SK-N-SH treated with all-trans-retinoic acid at 6 μM for 48 hours (cell line): ENCODE results near the gene CHMP1A.

Experiments used
- GLIS3 ChIP-seq: fragments of 250-450 bp; sonication (Bioruptor Pico); IDR thresholded peaks from 2 replicates; pipeline ENCODE4 v1.5.0; 2020; ENCODE audit warnings: mild to moderate bottlenecking, moderate library complexity
- ISL1 ChIP-seq: fragments of 250-450 bp; sonication (Bioruptor Pico); IDR thresholded peaks from 2 replicates; pipeline ENCODE4 v2.1.2; 2022; ENCODE audit warnings: mild to moderate bottlenecking, moderate library complexity
- OSR1 ChIP-seq: fragments of 250-450 bp; sonication (Bioruptor Pico); IDR thresholded peaks from 2 replicates; pipeline ENCODE4 v1.8.0; 2022; ENCODE audit warnings: moderate library complexity, mild to moderate bottlenecking, inconsistent platforms
- PPARA ChIP-seq: fragments of 250-450 bp; sonication (Bioruptor Pico); IDR thresholded peaks from 2 replicates; pipeline ENCODE4 v1.5.0; 2020; ENCODE audit warnings: mild to moderate bottlenecking, borderline replicate concordance
- ZC3H10 ChIP-seq: fragments of 250-450 bp; sonication (Bioruptor Pico); IDR thresholded peaks from 2 replicates; pipeline ENCODE4 v1.5.1; 2021; ENCODE audit warnings: mild to moderate bottlenecking, moderate library complexity

GRCh38 chr16:89643769-89644300 is 13.7 kb downstream of the CHMP1A start:
- TF ChIP-seq ZC3H10 (CRISPR knock-in tag) (no peak), GLIS3 (CRISPR knock-in tag) (no peak), ISL1 (CRISPR knock-in tag) (no peak), OSR1 (CRISPR knock-in tag) (no peak), PPARA (CRISPR knock-in tag) (no peak)
